Measurements from ENCODE around the gene CSKMT.
"Not testable (repeated sequence)": the region's sequence is repeated elsewhere in the genome, so short reads cannot be mapped to it uniquely, and the experiment has no call there.

CSKMT gene

GRCh38 chr11:62678770-62679696 lies 13.9 kb downstream of the CSKMT start, which contains the start of gene UBXN1:
UBXN1 (minus strand) TSS chr11:62679073; CDS start chr11:62678923, 150 bp downstream.
- TF ChIP-seq CTCF (IDR thresholded peaks at IDR 0.05; ENCODE audit: borderline replicate concordance, insufficient read depth, low read depth, low read length) = no peak
- H3K4me3 ChIP-seq (ENCODE audit: low read depth, low read length) = peak within 1 kb of the TSS; percentile 86

- TF ChIP-seq CTCF (IDR thresholded peaks at IDR 0.05; ENCODE audit: borderline replicate concordance, insufficient read depth, low read depth, low read length) = peak; percentile 60
- H3K4me3 ChIP-seq (ENCODE audit: low read depth, low read length) = no peak overlapping the region
These were observed 15.7 kb downstream of the CSKMT start for GRCh38 chr11:62680825-62681240.

- H3K4me3 ChIP-seq (ENCODE audit: low read depth, low read length) = no peak overlapping the region
- TF ChIP-seq CTCF (IDR thresholded peaks at IDR 0.05; ENCODE audit: borderline replicate concordance, insufficient read depth, low read depth, low read length) = no peak
These were observed 17.4 kb downstream of the CSKMT start for GRCh38 chr11:62682518-62682917.

- no peak overlapping the region for H3K4me3 ChIP-seq (ENCODE audit: low read depth, low read length)
- no peak for TF ChIP-seq CTCF (IDR thresholded peaks at IDR 0.05; ENCODE audit: borderline replicate concordance, insufficient read depth, low read depth, low read length)
These were observed 22.6 kb downstream of the CSKMT start for GRCh38 chr11:62687508-62688396.

GRCh38 chr11:62688491-62688890 lies 23.4 kb downstream of the CSKMT start:
- no peak overlapping the region for H3K4me3 ChIP-seq (ENCODE audit: low read depth, low read length)
- no peak for TF ChIP-seq CTCF (IDR thresholded peaks at IDR 0.05; ENCODE audit: borderline replicate concordance, insufficient read depth, low read depth, low read length)

GRCh38 chr11:62689421-62690183 lies 24.5 kb downstream of the CSKMT start, which contains the start of gene LRRN4CL:
LRRN4CL (minus strand) TSS chr11:62689530; CDS start chr11:62688508, 1,022 bp downstream.
- no peak for TF ChIP-seq CTCF (IDR thresholded peaks at IDR 0.05; ENCODE audit: borderline replicate concordance, insufficient read depth, low read depth, low read length)
- H3K4me3 ChIP-seq (ENCODE audit: low read depth, low read length) = no peak within 1 kb of the TSS

- not testable (repeated sequence) for H3K4me3 ChIP-seq (ENCODE audit: low read depth, low read length)
These were observed 28.5 kb downstream of the CSKMT start for GRCh38 chr11:62693624-62694023.
